LNCAP (cell line): ENCODE measurements around the gene AJM1.

Experiments
- TF ChIP-seq, protein P1 (sequence below): fragments of 450-650 bp; IDR thresholded peaks from 2 replicates; pipeline ENCODE4 v1.5.1; 2017; ENCODE audit warnings: mild to moderate bottlenecking

The AJM1 gene

DNA sequence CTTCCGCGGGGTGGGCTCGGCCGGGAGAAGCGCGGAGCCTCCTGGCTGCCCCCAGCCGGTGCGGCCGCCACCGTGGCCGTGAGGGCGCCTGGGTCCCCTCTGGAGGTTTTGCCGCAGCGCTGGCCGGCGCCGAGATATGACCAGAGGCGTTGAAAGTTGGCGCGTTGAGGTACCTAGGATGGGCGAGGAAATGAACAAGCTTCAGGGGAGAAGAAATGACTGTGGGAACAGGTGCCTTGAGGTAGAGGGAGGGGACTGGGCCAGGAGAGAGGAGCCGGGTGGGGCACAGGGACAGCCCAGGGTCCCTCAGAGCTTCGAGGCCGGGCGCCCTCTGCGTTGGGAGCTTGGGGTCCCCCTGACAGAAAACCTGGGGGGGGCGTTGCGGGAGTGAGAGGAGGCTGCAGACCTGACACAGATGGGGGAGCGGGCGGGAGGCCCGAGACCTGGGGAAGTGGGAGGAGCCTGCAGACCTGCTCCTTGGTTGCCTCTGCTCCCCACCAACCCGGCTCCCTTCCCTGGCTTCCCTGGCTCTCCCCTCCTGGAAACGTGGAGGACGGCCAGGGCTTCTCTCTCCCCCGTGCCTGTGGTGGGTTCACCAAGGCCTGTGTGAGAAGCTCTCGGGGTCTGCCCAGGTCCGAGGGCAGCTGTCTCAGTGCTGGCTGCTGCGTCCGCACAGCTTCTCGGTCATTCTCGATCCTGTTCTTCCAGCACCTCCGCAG lies 20.3 kb upstream of the AJM1 start:
- TF ChIP-seq, protein P1, sequence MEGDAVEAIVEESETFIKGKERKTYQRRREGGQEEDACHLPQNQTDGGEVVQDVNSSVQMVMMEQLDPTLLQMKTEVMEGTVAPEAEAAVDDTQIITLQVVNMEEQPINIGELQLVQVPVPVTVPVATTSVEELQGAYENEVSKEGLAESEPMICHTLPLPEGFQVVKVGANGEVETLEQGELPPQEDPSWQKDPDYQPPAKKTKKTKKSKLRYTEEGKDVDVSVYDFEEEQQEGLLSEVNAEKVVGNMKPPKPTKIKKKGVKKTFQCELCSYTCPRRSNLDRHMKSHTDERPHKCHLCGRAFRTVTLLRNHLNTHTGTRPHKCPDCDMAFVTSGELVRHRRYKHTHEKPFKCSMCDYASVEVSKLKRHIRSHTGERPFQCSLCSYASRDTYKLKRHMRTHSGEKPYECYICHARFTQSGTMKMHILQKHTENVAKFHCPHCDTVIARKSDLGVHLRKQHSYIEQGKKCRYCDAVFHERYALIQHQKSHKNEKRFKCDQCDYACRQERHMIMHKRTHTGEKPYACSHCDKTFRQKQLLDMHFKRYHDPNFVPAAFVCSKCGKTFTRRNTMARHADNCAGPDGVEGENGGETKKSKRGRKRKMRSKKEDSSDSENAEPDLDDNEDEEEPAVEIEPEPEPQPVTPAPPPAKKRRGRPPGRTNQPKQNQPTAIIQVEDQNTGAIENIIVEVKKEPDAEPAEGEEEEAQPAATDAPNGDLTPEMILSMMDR, result no peak

DNA sequence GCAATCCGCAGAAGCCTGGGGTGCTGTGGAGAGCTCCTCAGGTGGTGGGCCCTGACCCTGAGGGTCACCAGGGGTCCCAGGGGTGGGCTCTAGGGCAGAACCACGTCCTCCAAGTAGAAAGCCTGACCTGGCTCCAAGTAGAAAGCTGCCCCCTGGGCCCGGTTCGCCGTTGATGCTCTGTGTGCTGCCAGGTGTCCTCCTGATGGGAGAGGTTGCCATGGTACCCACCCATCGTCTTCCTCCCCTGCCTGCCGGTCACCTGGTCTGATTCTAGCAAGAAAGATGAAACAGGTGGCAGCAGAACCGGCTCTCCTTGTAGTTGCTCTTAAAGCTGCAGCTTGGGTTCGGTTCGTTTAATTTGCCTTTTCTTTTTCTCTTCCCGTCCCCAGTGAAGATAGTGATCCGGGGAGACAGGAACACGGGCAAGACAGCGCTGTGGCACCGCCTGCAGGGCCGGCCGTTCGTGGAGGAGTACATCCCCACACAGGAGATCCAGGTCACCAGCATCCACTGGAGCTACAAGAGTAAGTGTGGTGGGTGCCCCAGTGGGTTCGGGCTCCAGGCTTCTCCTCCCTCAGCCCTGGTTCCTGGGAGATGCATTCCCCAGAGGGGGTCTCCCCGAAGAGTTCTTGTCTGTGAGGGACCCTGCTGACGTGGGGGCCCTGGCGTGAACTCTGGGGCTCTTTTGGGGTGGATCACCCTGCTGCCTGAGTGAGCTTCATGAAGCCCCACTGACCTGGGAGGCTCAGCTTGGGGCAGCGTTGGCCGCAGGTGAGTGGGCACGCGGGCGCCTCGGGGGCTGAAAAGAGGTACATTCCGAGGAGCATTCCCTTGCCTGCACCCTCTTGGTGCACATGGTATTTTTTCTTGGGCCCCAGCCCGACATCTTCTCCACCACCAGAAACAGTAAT lies 18.9 kb upstream of the AJM1 start:
- TF ChIP-seq, protein P1, result no peak

DNA sequence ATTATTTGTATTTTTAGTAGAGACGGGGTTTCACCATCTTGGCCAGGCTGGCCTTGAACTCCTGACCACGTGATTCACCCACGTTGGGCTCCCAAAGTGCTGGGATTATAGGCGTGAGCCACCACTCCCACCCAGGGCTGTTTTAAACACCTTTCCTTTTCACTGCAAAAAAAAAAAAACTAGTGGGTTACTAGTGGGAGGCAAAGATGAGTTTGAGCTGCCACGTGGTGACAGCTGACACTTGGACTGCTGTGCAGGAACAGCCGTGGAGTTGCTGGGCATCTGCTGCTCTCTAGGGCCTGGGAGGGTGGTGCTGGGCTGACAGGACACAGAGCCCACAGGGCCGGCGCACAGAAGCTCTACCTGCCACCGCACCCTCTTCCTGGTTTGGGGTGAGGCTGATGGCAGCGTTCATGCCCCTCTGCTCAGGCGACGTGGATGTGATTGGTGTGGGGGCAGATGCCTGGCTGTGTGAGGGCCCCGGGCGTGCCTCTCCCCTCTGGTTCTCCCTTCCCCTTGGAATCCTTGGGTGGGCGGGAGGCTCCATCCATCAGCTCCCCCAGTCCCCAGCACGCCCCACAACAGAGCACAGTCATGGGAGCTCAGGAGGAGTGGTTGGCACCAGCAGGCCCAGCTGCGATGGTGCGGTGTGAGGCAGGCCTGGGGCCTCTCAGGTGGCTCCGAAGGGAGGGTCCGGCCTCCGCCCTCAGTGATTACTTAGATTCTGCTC lies 17.6 kb upstream of the AJM1 start:
- TF ChIP-seq, protein P1, result no peak

DNA sequence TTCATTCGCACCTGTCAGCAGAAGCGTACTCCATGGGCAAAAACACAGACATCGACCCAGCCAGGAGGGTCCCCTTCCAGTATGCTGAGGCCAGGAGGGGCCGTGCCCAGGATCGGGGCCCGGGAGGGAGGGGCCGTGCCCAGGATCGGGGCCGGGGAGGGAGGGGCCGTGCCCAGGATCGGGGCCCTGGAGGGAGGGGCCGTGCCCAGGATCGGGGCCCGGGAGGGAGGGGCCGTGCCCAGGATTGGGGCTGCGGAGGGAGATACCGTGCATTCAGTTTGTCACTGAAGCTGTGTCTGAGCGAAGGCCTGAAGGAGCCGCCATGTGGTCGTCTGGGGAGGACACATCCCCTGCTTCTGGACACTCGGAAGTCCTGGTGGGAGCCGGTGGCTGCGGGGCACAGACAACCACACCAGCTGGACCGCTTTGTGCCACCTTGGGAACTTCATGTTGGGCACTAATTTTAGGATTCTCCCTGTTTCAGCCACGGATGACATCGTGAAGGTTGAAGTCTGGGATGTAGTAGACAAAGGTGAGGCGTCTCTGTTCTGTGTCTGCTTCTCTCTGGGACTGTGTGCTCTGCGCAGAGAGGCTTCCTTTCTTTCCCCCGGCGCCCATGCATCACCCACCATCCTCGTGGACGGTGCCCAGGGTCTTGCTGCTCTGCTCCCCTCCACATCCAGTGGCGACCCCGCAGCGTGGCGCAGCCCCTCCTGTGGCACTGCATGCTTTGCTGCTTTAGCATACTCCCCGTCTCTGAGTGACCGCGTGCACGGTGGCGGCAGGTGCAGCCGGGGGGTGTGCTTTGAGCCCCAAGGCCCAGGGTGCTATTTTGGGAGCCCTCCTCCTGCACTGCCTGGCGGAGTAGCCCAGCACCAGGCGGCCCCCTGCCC lies 16.7 kb upstream of the AJM1 start:
- TF ChIP-seq, protein P1, result no peak

DNA sequence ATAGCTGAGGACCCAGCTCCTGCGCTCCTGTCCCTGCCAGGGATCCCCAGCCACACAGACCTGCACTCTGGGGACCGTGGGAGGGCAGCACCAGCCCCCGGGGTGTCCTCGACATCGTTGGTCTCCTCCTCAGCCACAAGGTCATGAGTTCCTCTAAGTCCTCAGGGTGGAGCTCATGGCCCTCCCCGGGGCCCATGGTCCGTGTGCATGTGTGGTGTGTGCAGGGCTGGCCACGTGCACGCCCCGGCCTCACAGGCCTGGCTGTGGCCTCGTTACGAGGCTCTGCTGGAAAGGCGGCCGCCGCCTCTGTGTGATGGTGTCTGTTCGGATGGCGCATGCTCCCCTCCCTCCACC lies 16.1 kb upstream of the AJM1 start:
- TF ChIP-seq, protein P1, result no peak

DNA sequence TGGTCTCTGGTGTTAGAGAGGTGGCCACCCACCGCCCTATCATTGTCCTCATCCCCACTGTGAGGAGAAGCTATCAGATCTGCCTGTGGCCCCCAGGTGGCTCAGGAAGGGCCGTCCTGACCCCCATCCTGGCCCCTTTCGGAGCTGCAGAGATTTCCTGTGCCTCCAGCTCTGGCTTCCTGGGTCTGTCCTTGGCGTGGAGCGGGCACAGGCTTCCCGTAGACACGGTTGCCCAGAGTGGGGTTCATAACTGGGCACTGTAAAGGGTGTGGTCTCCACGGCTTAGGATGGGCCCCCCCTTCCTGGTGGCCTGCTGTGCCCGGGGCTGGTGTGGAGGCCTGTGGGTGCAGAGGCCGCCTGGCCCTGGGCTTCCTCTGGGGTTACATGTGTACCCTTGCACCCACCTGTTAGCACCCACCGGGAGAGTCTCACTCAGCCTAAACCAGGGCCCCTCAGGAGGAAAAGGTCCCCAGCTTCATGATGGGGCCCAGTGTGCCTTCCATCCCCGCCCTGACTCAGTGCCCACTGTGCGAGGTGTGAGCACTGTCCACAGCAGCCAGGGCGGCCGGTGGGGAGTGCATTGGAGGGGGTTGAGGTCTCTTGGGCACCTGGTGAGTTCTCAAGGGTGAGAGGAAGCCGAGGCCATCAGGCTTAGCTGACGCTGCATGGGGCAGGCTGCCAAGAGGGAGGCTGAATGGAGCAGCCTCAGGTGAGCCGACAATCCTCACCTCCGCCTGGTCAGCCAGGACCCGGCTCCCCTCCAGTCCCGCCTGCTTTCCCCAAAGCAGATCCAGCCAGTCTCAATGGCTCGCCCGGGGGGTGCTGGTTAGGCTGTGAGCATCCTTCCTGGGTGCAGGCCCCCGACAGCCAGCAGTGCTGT lies 15.3 kb upstream of the AJM1 start:
- TF ChIP-seq, protein P1, result no peak
